ENCODE data around the gene PRSS50.

Gene PRSS50

GRCh38 chr3:46692566-46692990 lies 25.1 kb downstream of the PRSS50 start:
- DNase-seq (ENCODE audit: low spot score), result no peak

GRCh38 chr3:46690798-46691197 lies 26.9 kb downstream of the PRSS50 start:
- DNase-seq (ENCODE audit: low spot score), result no peak

- DNase-seq (ENCODE audit: low spot score), result no peak
Observed at GRCh38 chr3:46685446-46685845, 32.2 kb downstream of the PRSS50 start.

- DNase-seq (ENCODE audit: low spot score), result no peak
Observed at GRCh38 chr3:46684891-46685290, 32.8 kb downstream of the PRSS50 start.

GRCh38 chr3:46682974-46683373 lies 34.7 kb downstream of the PRSS50 start:
- DNase-seq (ENCODE audit: low spot score), result no peak

GRCh38 chr3:46681856-46682540 lies 35.7 kb downstream of the PRSS50 start:
- DNase-seq (ENCODE audit: low spot score), result no peak

GRCh38 chr3:46681387-46681786 lies 36.3 kb downstream of the PRSS50 start:
- DNase-seq (ENCODE audit: low spot score), result no peak

GRCh38 chr3:46680298-46680826 lies 37.3 kb downstream of the PRSS50 start:
- DNase-seq (ENCODE audit: low spot score), result no peak

- no peak for DNase-seq (ENCODE audit: low spot score)
Observed at GRCh38 chr3:46679681-46680080, 38.0 kb downstream of the PRSS50 start.

- no peak for DNase-seq (ENCODE audit: low spot score)
Observed at GRCh38 chr3:46678280-46678679, 39.4 kb downstream of the PRSS50 start.

GRCh38 chr3:46677411-46677726 lies 40.3 kb downstream of the PRSS50 start:
- no peak for DNase-seq (ENCODE audit: low spot score)

GRCh38 chr3:46676601-46677410 lies 40.9 kb downstream of the PRSS50 start:
- DNase-seq (ENCODE audit: low spot score), result no peak

- DNase-seq (ENCODE audit: low spot score), result peak; percentile 30
Observed at GRCh38 chr3:46675843-46676567, 41.7 kb downstream of the PRSS50 start.

- DNase-seq (ENCODE audit: low spot score), result no peak
Observed at GRCh38 chr3:46675426-46675825, 42.2 kb downstream of the PRSS50 start.

- no peak for DNase-seq (ENCODE audit: low spot score)
Observed at GRCh38 chr3:46674031-46674845, 43.4 kb downstream of the PRSS50 start.

- no peak for DNase-seq (ENCODE audit: low spot score)
Observed at GRCh38 chr3:46673151-46674030, 44.3 kb downstream of the PRSS50 start.

- no peak for DNase-seq (ENCODE audit: low spot score)
Observed at GRCh38 chr3:46672349-46672695, 45.3 kb downstream of the PRSS50 start.

- no peak for DNase-seq (ENCODE audit: low spot score)
Observed at GRCh38 chr3:46671541-46672348, 45.9 kb downstream of the PRSS50 start.

GRCh38 chr3:46670891-46671427 lies 46.7 kb downstream of the PRSS50 start:
- DNase-seq (ENCODE audit: low spot score), result no peak
